ENCODE measurements around the gene GPATCH8. TPM values are rescaled to one million over a fixed set of nuclear protein-coding genes. Genes with fewer than 3 reads are reported as not detected.

Gene GPATCH8
- polyA plus RNA-seq, 1 donor: 35.9 TPM

DNA sequence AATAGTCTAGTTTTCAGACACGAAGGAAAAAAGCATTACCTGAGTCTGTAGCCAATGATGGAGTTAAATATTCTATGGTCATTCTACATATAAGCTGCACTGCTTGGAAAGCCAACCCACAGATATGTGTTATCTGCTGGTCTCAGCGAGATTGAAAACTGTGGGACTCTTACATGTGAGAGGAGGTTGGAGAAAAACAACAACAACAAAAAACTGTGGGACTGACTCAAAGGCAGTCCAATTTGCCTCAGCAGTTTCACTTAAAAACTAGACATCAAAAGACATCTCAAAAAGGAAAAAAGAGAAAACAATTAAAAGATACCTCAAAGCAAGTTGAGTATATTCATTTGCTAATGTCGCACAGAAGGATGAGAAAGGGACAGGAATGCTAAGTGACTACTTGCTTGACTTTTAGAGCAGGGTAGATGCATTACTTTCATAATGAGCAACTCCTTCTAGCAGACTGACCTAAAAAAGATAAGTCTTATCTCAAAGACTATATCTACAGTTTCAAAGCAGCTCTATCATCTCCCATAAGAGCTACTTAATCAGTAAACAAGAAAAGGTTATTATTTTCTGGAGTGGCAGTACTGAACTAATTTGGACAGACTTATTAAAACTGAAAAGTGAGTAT is 78.3 kb downstream of the GPATCH8 start:
- Histone ChIP-seq H3K9me3 (ENCODE audit: control insufficient read depth, low read depth, low read length) (no peaks in the 10 kb centered on the region), H3K4me3 (ENCODE audit: low read length) (no peak overlapping the region), H3K36me3 (ENCODE audit: control insufficient read depth, insufficient read depth, low read length) (peaks cover 44% of the 10 kb centered on the region), H3K27me3 (ENCODE audit: control insufficient read depth, insufficient read depth, low read length) (no peaks in the 10 kb centered on the region), H3K27ac (ENCODE audit: low read length) (no peak overlapping the region), H3K4me1 (ENCODE audit: control insufficient read depth, insufficient read depth, low read length) (no peaks in the 10 kb centered on the region)
- WGBS (ENCODE audit: insufficient coverage, low lambda C conversion rate): 96% methylated on average over 3 of the region's 3 CpGs
- no peak for DNase-seq

DNA sequence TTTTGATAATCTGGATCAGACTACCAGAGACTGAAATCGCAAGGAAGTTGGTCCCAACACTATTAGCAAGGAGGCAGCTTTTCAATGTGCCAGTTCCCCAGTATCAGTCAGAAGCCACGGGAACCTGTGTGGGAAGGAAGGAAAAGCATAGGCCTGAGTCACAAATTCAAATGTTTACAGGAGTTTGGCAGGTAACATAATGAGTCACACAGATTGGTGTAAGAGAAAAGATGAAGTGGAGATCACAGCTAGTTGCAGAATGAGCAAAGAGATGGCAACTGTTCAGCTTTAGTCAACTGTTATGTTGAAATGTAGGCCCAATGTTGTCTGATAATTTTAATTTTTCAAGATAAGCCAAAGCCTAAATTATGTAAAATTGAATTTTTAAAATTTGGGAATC is 85.7 kb downstream of the GPATCH8 start:
- DNase-seq: no peak
- H3K27ac ChIP-seq (ENCODE audit: low read length): no peak overlapping the region
- H3K4me1 ChIP-seq (ENCODE audit: control insufficient read depth, insufficient read depth, low read length): no peaks in the 10 kb centered on the region
- no peaks in the 10 kb centered on the region for H3K27me3 ChIP-seq (ENCODE audit: control insufficient read depth, insufficient read depth, low read length)
- H3K36me3 ChIP-seq (ENCODE audit: control insufficient read depth, insufficient read depth, low read length): peaks cover 37% of the 10 kb centered on the region
- WGBS (ENCODE audit: insufficient coverage, low lambda C conversion rate): no CpG with 5 or more reads among the region's 2 CpGs
- H3K4me3 ChIP-seq (ENCODE audit: low read length): no peak overlapping the region
- no peaks in the 10 kb centered on the region for H3K9me3 ChIP-seq (ENCODE audit: control insufficient read depth, low read depth, low read length)

DNA sequence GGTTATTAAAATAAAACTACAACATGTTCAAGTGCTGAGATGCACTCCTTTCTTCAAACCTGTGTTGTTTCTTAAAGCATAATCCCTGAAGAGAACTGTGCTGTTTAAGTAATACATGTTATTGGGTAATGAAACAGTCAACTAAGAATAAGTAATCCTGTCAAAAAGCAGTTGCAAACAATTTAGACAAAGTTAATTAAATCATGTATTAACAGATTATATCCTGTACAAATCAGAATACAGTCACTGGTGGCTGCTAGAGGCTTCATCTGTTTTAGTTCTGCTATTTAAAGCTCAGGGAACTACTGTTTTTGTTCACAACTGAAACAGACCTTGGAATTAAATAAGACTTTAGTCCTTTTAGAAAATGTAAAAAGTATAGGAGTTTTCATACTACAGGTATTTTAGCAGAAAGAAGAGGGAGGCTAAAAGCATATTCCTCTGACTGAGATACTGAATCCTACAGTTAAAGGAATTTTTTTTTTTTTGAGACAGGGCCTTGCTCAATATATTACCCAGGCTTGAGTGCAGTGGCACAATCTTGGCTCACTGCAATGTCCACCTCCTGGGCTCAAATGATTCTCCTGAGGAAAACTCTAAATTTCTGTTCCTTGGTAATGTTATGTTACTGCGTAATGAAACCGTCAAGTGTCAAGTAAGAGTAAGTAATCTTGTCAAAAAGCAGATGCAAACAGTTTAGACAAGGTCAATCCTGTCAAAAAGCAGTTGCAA is 86.5 kb downstream of the GPATCH8 start:
- peaks cover 32% of the 10 kb centered on the region for H3K36me3 ChIP-seq (ENCODE audit: control insufficient read depth, insufficient read depth, low read length)
- H3K27ac ChIP-seq (ENCODE audit: low read length): no peak overlapping the region
- no peak for DNase-seq
- H3K4me3 ChIP-seq (ENCODE audit: low read length): no peak overlapping the region
- no peaks in the 10 kb centered on the region for H3K27me3 ChIP-seq (ENCODE audit: control insufficient read depth, insufficient read depth, low read length)
- no peaks in the 10 kb centered on the region for H3K9me3 ChIP-seq (ENCODE audit: control insufficient read depth, low read depth, low read length)
- WGBS (ENCODE audit: insufficient coverage, low lambda C conversion rate): 100% methylated on average over 2 of the region's 2 CpGs
- no peaks in the 10 kb centered on the region for H3K4me1 ChIP-seq (ENCODE audit: control insufficient read depth, insufficient read depth, low read length)

DNA sequence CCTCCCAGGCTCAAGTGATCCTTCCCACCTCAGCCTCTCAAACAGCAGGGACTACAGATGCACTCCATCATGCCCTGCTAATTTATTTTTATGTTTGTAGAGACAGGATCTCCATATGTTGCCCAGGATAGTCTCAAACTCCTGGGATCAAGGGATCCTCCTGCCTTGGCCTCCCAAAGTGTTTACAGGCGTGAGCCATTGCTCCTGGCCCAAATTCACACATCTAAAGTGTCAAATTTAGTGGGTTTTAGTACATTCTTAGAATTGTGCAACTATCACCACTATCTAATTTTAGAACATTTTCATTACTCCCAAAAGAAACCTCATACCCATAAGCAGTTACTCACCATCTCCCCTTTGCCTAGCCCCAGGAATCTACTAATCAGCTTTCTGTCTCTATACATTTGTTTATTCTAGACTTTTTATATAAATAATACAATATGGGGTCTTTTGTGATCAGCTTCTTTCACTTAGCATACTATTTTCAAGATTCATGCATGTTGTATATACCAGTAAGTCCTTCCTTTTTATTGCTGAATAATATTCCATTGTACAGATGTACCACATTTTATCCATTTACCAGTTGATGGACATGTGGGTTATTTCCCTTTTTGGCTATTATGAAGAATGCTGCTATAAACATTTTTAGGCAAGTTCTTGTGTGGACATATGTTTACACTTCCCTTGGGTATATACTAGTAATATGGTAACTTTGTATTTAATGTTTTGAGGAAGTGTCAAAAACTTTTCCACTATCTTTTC is 88.6 kb downstream of the GPATCH8 start:
- no CpG with 5 or more reads among the region's 1 CpG for WGBS (ENCODE audit: insufficient coverage, low lambda C conversion rate)
- peaks cover 26% of the 10 kb centered on the region for H3K36me3 ChIP-seq (ENCODE audit: control insufficient read depth, insufficient read depth, low read length)
- H3K4me1 ChIP-seq (ENCODE audit: control insufficient read depth, insufficient read depth, low read length): no peaks in the 10 kb centered on the region
- no peak for DNase-seq
- no peak overlapping the region for H3K27ac ChIP-seq (ENCODE audit: low read length)
- H3K4me3 ChIP-seq (ENCODE audit: low read length): no peak overlapping the region
- H3K9me3 ChIP-seq (ENCODE audit: control insufficient read depth, low read depth, low read length): no peaks in the 10 kb centered on the region
- no peaks in the 10 kb centered on the region for H3K27me3 ChIP-seq (ENCODE audit: control insufficient read depth, insufficient read depth, low read length)

DNA sequence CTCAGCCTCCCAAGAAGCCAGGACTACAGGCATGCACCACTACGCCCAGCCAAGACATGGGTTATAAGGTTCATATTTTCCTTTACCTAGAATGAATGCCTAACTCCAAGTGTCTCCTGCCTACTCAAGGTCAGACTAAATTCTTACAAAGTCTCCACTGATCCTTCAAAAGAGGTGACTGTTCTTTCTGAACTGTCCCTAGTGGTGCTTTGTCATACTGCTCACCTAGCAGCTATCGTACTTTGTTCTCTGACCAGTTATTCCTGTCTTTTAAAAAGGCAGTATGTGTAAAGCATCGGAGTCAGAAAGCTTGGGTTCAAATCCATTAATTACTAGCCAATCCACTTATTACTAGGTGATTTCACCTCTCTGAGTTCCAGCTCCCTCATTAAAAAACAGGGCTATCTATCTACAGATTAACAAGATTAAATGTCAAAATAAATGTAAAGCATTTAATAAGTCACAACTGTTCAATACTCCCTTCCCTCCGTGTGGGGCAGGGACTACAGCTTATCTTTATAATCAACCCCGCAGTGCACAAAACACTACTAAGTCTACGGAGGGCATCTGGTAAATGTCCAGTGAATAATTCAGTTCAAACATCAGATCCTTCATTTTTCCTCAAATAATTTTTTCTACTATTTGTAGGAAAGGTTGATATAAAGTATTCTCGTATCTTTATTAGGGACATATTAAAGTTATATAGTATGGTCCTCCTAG is 93.7 kb downstream of the GPATCH8 start:
- H3K27ac ChIP-seq (ENCODE audit: low read length): no peak overlapping the region
- H3K36me3 ChIP-seq (ENCODE audit: control insufficient read depth, insufficient read depth, low read length): peaks cover 11% of the 10 kb centered on the region
- no peaks in the 10 kb centered on the region for H3K27me3 ChIP-seq (ENCODE audit: control insufficient read depth, insufficient read depth, low read length)
- 100% methylated on average over 1 of the region's 7 CpGs for WGBS (ENCODE audit: insufficient coverage, low lambda C conversion rate)
- H3K4me3 ChIP-seq (ENCODE audit: low read length): no peak overlapping the region
- no peaks in the 10 kb centered on the region for H3K4me1 ChIP-seq (ENCODE audit: control insufficient read depth, insufficient read depth, low read length)
- DNase-seq: no peak
- H3K9me3 ChIP-seq (ENCODE audit: control insufficient read depth, low read depth, low read length): no peaks in the 10 kb centered on the region

DNA sequence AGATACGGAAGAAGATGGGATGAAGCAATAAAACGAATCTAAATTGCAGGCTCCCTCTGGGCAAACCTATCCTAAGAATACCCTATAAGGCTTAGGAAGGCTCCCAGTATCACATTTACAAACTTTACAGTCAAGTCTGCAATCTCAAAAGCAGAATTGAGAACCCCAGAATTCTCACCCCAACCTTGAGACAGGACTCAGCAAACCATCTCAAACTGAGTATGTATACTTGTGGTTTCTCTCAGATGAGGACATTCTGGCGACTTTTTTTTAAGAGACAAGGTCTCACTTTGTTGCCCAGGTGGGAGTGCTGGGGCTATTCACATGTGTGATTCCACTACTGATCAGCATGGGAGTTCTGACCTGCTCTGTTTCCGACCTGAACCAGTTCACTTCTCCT is 94.4 kb downstream of the GPATCH8 start:
- Histone ChIP-seq H3K4me1 (ENCODE audit: control insufficient read depth, insufficient read depth, low read length) (no peaks in the 10 kb centered on the region), H3K36me3 (ENCODE audit: control insufficient read depth, insufficient read depth, low read length) (peaks cover 16% of the 10 kb centered on the region), H3K27me3 (ENCODE audit: control insufficient read depth, insufficient read depth, low read length) (no peaks in the 10 kb centered on the region), H3K9me3 (ENCODE audit: control insufficient read depth, low read depth, low read length) (no peaks in the 10 kb centered on the region), H3K27ac (ENCODE audit: low read length) (no peak overlapping the region), H3K4me3 (ENCODE audit: low read length) (no peak overlapping the region)
- 100% methylated on average over 1 of the region's 4 CpGs for WGBS (ENCODE audit: insufficient coverage, low lambda C conversion rate)
- no peak for DNase-seq

DNA sequence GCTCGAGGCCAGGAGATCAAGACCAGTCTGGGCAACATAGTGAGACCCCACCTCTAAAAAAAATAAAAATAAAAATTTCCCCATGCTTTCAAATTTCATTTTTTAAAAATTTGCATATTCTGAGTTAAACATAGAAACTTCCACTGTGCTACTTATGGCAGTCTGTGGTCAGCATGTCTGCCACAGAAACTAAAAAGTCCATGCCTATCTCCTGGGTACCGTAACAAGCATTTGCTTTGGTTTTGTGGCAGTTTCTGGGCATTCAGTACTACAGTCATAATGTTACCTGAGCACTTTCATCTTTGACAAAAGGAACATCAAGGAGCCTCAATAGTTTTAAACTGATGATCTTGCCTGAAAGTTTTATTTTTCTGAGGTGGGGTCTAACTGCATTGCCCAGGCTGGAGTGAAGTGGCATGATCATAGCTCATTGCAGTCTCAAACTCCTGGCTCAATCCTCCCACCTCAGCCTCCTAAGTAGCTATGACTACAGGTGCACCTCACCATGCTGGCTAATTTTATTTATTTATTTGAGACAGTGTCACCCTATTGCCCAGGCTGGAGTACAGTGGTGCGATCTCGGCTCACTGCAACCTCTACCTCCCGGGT is 100.5 kb downstream of the GPATCH8 start:
- no peak overlapping the region for H3K27ac ChIP-seq (ENCODE audit: low read length)
- H3K36me3 ChIP-seq (ENCODE audit: control insufficient read depth, insufficient read depth, low read length): peaks cover 52% of the 10 kb centered on the region
- H3K4me1 ChIP-seq (ENCODE audit: control insufficient read depth, insufficient read depth, low read length): no peaks in the 10 kb centered on the region
- no peaks in the 10 kb centered on the region for H3K27me3 ChIP-seq (ENCODE audit: control insufficient read depth, insufficient read depth, low read length)
- no peak overlapping the region for H3K4me3 ChIP-seq (ENCODE audit: low read length)
- no peak for DNase-seq
- H3K9me3 ChIP-seq (ENCODE audit: control insufficient read depth, low read depth, low read length): no peaks in the 10 kb centered on the region
- WGBS (ENCODE audit: insufficient coverage, low lambda C conversion rate): no CpG with 5 or more reads among the region's 5 CpGs

DNA sequence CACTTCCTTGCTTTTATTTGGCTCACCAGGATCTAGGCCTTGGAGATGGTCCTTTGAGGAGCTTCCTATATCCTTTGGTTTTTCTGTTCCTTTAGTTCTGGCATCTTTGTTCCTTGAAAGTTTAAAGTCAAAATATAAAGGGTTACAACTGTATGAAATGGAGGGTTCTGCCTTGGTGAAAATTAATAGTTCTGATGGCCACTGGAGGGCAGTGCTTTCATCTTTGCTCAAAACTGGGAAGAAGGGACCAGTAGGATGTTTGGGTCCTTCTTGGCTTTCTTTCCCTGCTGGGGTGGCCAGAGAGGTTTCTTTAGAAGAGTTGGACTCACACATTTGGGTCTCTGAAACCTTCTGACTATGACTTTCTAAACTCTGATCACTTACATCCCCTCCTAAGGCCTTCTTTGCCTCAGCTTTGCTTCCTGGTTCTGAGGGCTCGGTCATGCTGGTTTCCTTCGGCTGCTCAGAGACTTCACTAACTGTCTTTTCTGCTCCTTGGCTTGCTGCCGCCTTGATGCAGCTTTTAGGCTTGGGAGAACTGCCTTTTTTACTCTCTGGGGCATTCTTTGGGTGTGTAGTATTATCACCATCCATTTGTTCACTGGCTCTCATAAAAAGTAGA is 102.9 kb downstream of the GPATCH8 start:
- Histone ChIP-seq H3K9me3 (ENCODE audit: control insufficient read depth, low read depth, low read length) (no peaks in the 10 kb centered on the region), H3K4me1 (ENCODE audit: control insufficient read depth, insufficient read depth, low read length) (no peaks in the 10 kb centered on the region), H3K27me3 (ENCODE audit: control insufficient read depth, insufficient read depth, low read length) (no peaks in the 10 kb centered on the region), H3K4me3 (ENCODE audit: low read length) (no peak overlapping the region), H3K27ac (ENCODE audit: low read length) (no peak overlapping the region), H3K36me3 (ENCODE audit: control insufficient read depth, insufficient read depth, low read length) (peaks cover 59% of the 10 kb centered on the region)
- WGBS (ENCODE audit: insufficient coverage, low lambda C conversion rate): no CpG with 5 or more reads among the region's 3 CpGs
- no peak for DNase-seq

DNA sequence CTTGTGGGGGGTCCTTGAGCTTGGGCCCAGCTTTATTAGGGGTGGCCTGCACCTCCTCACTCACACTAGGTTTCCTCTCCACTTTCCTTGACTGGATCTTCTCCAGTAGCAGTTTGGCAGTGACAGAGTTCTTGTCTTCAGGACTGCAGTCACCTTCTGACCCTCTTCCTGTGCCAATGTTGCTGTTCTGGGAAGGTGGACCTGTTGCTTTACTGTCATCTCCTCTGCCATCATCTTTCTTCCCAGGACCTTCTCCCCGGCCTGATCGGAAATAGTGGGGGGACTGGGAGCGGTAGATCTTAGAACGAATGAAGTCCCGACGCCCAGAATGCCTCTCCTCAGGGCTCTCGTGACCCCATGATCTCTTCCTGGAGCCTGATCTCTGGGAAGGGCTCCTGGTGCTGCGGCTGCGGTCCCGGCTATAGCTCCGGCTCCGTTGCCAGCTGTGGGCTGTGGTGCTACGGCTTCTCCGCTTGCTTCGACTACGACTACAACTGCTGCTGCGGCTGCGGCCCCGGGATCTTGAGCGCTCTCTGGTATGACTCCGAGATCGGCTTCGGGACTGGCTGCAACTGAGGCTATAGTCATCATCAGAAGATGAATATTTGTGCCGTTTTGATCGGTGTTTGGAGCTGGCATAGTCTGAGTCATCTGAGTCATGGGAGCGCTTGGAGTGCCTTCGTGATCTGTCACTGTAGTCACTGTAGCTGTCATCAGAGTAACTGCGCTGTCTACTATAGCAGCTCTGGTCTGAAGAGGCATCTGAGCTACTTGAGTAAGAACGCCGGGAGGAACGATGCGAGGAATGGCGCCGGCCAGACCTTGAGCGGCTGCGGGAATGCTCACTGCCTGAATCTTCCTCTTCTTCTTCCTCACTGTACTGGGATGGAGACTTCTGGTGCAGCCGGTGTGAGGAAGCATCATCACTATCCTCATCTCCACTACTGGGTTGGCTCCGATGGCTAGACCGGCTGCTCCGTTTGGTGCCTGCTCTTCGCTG is 104.2 kb downstream of the GPATCH8 start:
- WGBS (ENCODE audit: insufficient coverage, low lambda C conversion rate): no CpG with 5 or more reads among the region's 41 CpGs
- H3K36me3 ChIP-seq (ENCODE audit: control insufficient read depth, insufficient read depth, low read length): peaks cover 55% of the 10 kb centered on the region

More for the DNA sequence above, 104.2 kb downstream of the GPATCH8 start:
- no peaks in the 10 kb centered on the region for H3K27me3 ChIP-seq (ENCODE audit: control insufficient read depth, insufficient read depth, low read length)
- no peak for DNase-seq
- H3K9me3 ChIP-seq (ENCODE audit: control insufficient read depth, low read depth, low read length): no peaks in the 10 kb centered on the region
- H3K4me1 ChIP-seq (ENCODE audit: control insufficient read depth, insufficient read depth, low read length): no peaks in the 10 kb centered on the region
- H3K27ac ChIP-seq (ENCODE audit: low read length): no peak overlapping the region
- H3K4me3 ChIP-seq (ENCODE audit: low read length): no peak overlapping the region

Data from large intestine (tissue), 3 donors.